ENCODE data around the gene DEPDC5. TPM values are rescaled to one million over a fixed set of nuclear protein-coding genes. Genes with fewer than 3 reads are reported as not detected.

The DEPDC5 gene
- total RNA-seq, 1 donor from 2014 or later, result 30.5 TPM

DNA sequence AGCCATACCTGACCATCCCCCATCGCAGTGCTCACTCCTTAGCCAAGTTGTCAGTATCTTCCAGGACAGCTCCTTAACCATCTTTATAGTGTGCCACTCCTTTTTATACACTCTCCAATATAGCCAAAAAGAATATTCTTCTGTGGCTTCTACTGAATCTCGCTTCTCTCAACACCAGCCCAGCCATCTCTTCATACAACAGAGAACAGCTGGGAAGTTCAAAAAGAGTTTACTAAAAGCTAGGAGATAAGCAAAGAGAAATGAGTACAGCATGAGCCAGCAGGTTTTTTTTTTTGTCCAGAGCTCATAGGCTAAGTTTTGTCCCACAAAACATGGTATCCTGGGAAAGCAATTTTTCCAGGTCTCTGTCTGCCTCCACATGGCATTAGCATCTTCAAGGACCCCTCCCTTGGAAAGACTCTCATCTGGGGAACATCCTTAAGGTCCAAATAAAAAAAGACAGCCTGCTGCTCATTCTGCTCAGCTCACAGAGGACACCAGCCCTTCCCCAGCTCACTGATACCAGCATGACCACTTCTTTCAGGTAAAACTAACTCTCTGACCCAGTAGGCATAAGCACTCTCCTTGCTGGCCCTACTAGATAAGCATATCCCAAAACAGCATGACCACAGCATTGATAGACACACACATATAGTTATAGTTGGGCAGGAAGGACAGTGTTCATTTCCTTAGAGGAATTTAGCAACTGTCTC lies 141.7 kb downstream of the DEPDC5 start:
- no peak for DNase-seq (ENCODE audit: low spot score)

DNA sequence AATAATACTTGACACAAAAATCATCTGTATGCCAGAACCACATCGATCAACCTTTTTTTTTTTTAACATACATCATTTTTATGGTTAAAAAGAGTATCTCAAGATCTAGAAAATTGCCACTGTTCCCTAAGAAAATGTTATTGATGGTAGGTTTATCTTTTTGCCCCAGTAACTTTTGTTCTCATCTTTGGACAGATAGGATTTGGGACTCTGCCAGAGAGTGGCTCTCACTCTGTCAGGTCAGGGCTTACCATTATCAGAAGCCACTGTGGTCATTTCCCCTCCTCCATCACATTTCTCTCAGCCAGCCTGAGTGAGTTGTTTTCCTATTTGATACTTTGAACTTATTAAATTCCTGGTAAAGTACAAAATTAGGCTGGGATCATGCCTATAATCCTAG lies 142.7 kb downstream of the DEPDC5 start:
- DNase-seq (ENCODE audit: low spot score), result no peak

DNA sequence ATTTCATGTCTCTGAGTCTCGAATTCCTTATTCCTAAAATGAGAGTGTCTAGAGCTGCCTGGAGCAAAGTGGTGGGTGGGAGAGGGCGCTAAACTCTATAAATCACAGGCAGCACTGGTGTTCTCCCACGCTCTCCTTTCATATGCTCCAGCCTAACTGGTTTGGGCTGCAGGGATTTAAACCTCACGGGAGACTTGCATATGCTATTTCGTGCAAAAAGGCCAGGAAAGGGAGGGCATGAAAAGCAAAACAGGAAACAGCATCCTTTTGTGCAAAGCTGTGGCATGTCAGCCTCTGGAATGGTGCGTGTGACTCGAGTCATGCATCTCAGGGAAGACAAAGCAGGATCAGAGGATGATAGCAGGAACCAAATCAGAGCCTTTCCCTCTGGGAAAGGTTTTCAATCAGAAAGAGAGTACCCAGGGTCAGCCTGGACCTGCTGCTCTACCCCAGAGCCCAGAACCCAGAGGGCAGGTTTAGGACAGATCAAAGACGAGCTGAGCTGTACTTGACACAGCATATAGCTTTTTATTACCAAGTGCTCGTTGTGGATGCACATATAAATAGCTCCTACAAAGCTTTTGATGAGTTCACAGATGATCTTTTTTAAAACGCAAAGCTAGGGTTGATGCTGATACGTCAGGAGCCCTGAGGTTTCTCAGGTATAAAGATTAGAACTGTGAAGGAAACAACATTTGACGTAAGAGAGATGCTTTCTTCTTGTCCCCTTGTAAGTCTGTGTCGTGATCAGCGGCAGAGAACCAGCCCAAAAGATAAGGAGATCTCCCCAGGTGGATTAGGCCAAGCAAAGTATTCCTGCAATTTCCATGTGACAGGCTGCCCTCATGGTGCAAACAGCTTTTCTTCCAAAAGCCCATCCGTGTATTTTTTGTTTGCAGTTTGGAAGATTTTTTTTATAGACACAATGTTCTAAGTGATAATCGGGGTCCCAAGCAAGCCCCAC lies 144.3 kb downstream of the DEPDC5 start:
- DNase-seq (ENCODE audit: low spot score), result no peak

DNA sequence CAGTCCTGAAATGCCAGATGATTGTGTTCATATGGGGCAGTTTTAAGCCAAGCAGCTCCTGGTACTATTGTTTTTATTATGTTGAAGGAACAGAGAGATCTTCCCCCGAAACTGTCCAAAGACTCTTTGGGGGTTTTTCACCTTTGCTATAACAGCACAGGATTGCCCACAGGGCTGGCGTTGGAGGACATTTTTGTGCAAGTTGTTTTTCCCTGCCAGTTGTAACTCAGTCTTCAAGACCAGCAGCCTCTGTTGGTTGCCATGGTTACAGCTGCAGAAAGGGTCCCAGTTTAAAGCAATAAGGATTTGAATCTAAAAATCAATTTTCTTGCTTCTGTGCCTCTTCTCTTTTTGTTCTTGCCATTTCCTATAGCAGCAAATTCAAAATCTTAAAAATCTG lies 145.1 kb downstream of the DEPDC5 start:
- no peak for DNase-seq (ENCODE audit: low spot score)

DNA sequence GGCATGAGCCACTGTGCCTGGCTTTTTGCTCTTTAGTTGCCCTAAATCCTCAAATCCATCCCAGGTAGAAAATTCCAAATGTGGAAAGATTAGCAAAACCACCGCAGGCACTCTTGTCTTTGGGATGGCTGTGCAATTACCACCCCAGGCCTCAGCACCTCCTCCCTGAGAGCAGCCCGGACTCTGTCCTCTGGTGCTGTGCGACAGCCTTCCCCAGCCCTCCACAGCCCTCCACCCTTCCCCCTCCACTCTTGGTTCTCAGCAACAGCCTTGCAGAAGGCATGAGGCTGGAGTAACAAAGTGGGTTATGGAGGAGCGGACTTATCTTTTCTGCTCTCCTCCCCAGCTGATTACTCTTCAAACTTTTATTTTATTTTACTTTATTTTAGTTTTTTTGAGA lies 145.8 kb downstream of the DEPDC5 start:
- no peak for DNase-seq (ENCODE audit: low spot score)

DNA sequence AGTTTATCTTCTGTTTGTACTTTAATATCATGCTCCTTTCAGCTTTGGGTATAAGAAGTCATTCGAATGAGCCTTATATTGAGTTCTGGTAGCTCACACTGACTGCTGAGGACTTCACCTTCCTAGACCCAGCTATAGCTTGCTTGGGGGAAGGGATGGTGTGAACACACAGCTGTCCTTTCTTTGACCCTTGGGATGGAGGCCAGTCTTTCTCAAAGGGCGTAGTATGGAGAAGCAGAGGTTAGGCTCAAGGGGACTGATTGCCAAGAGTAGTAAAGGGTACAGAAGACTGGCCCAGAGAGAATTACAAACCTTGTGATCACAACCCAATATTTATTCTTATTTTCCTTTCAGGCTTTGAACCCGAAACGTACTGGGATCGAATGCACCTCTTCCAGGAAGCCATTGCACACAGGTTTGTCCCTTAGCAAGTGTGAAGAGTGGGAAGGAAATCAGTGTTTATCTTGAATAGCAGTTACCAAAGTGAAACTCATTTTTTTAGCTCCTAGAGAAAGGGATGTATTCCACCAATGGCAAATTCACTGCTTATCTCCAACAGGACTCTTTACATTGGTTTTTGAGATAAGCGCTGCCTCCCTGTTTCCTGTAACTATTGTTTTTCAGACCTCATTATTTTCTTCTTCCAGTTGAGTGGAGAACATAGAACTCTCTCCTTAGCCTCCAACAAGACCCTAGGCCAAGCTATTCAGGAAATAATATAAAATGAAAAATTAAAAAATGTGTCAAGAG lies 147.7 kb downstream of the DEPDC5 start:
- DNase-seq (ENCODE audit: low spot score), result no peak

DNA sequence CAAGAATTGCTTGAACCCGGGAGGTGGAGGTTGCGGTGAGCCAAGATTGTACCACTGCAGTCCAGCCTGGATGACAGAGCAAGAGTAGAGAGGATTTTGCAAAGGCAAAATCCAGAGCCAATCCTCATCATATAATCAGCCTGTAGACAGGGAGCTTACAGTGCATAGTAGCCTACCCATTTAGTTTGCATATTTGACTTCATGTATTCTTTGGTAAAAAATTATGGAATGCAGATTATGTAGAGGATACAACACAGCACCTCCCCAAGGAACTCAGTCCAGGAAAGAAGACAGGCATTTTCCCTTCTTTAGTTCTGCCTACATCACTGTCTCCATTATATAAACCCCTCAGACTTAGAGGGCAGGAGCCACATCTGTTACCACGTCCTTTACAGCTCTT lies 150.8 kb downstream of the DEPDC5 start:
- DNase-seq (ENCODE audit: low spot score), result no peak

DNA sequence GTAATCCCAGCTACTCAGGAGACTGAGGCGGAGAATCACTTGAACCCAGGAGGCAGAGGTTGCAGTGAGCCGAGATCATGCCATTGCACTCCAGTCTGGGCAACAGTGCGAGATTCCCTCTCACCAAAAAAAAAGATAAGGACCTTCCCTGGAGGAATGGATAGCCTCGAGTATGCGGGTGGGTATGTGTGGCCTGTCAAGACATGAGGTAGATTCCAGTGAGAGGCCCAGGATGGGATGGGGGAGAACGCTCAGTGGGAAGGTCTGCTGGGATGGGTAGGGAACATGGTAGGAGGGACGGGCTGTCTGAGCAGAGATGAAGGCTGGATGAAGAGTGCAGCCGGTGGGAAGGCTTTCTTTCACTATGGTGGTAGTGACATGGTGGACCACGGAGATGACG lies 151.5 kb downstream of the DEPDC5 start:
- DNase-seq (ENCODE audit: low spot score), result no peak

DNA sequence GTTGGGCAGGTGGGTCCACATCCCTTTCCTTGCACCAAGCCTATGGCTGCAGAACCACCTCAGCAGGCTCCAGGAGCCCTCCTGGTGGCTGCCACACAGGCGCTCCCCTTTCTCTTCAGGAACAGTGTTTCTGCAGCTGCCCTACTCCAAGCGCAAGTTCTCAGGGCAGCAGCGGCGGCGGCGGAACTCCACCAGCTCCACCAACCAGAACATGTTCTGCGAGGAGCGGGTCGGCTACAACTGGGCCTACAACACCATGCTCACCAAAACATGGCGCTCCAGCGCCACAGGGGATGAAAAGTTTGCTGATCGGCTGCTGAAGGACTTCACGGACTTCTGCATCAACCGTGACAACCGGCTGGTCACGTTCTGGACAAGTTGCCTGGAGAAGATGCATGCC lies 152.3 kb downstream of the DEPDC5 start:
- DNase-seq (ENCODE audit: low spot score), result no peak

DNA sequence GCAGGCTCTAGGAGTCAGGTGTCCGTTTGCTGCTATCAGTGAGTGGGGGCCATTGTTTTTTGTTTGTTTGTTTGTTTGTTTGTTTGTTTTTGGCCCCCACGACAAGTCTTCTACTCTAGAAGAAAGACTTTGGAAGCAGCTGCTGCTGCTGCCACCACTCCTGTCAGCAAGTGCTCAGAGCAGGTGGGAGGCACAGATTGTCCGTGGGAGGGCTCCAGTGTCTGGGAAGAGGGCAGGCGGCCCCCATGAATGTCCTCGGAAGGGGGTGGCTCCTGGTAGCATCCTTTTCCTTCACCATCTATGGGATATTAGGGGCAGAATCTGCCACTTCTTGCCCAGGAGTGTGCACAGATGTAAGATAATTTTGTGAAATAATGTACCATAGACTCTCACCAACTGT lies 152.8 kb downstream of the DEPDC5 start:
- DNase-seq (ENCODE audit: low spot score), result no peak

DNA sequence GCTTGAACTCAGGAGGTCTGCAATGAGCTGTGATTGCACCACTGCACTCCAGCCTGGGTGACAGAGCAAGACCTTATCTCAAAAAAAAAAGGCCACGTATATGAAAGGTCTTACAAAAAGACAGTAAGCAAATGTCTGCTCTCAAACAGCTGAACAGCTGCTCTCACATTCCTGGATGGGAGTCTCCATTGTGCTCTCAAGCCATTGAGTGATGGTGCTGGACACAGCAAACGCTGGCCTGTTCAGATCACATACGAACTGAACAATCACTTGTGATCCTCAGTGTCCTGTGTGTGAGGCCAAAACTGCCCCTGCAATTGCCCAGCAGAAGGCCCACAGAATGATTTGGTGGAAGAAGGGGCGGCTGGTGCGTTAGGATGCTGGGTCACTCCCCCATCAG lies 156.2 kb downstream of the DEPDC5 start:
- DNase-seq (ENCODE audit: low spot score), result no peak

DNA sequence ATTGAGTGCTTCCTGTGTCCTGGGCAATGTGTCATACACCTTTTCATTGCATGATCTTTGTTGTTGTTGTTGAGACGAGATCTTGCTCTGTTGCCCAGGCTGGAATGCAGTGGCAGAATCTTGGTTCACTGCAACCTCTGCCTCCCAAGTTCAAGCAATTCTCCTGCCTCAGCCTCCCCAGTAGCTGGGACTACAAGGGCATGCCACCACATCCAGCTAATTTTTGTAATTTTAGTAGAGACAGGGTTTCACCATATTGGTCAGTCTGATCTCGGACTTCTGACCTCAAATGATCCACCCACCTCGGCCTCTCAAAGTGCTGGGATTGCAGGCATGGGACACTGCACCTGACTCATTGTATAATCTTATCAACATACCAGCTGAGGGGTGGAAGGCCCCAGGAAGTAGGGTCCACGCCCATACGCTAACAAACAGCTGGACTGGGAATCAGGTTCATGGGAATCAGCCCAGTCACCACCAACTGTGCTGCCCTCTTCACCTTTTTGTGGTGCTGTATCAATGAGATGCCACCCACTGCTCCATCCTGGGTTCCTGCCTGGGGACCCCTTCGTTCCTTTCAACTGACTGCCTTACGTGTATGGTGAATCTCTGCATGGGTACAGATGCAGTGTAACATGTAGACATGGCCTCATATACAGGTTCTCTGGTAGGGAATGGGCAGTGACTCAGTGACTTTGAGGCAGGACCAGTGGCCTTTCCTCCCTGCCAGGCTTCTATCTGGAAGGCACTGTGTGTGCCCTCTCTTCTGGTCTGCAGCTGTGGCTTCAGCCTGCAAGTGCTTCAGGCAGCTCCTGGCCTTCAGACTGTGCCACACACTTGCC lies 158.0 kb downstream of the DEPDC5 start:
- no peak for DNase-seq (ENCODE audit: low spot score)

DNA sequence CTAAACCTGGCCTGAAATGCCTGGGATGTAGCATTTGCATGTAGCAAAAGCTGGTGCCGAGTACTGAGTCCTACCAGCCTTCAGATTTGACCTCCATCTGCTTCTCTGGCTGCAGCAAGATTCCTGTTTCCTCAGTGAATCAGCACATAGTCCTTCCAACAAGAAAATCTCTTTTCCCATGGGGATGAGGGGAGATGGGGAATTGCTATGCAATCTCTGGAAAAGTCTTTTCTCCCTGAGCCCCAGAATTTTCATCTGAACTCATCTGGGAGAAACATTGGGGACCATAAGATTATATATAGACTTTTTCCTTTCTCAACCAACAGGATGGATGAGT lies 158.6 kb downstream of the DEPDC5 start:
- DNase-seq (ENCODE audit: low spot score), result no peak

DNA sequence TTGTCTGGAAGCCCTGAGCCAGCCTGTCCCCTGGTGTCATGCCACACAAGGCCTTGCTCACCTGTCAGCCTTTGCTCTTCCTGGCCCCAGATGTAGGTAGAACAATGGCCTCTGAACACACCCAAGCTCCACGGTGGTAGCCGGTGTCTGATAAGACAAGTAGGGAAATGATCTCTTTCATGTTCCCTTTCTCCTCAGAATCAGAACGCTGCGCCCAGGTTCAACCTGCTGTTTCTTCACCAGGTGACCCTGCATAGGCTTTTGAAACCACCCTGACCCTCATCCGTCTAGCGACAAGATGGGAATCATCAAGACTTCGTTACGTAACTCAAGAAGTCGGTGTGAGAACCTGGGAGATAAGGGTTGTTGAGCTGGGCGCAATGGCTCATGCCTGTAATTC lies 161.8 kb downstream of the DEPDC5 start:
- peak; percentile 22 for DNase-seq (ENCODE audit: low spot score)

DNA sequence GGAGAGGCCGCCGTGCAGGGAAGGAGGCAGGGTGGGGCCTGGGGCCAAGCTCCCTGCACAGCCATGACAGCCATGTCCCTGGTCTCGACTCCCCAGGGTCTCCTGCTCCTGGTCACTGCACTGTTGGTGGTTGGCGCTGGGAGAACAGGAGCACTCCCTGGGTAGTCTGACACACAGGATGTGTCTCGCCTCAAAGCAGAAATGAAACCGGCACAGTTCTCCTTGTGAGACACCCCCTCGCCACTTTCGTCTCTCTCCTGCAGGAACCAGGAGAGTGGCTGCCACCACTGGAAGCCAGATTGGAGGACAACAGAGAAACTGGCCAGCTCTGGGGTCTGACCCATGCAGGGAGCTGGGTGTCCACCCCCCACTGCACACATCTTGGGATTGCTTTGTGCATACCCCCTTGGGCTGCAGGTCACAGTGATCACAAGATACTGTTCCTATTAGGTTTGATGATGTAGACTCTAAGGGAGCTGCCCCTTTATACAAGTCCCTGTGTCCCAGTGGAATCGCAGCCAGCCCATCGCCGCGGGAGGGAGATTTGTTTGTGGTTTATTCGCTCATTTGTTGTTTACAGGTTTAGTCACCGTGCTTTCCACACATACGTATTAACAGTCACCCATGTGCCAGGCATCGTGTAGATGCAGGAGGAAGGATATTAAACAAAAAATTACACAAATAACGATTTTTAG lies 163.6 kb downstream of the DEPDC5 start:
- DNase-seq (ENCODE audit: low spot score), result no peak

DNA sequence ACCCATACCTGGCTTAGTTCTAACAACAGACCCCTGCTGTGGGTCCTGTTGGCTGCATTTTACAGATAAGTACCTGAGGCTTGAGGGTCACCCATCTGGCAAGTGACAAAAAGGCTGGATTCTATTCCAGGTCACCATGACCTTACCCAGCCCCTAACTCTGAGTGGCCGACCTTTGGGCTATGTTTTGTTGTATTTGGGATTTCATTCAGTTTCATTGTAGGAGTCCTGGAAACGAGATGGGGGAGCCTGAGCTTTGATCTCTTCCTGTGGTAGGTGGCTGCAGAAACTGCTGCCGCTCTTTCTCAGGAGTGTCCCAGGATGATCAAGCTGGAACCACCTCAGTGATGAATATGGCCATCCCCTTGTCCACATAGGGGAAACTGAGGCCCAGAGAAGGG lies 165.9 kb downstream of the DEPDC5 start:
- no peak for DNase-seq (ENCODE audit: low spot score)

DNA sequence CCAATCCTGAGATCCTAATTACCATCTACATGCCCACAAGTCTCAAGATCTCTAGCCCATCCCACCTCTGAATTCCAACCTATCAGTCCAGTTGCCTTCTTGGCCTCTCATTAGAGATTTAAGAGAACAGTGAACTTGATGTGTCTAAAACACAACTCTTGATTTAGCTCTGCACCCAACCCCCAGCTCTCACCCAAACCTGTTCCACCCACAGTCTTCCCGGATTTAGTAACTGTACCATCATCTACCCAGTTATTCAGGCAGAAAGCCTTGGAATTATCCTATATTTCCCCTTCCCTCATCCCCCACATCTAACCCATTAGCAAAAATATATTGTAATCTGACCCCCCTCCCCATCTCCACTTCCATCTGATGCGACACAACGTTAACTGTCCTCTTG lies 166.5 kb downstream of the DEPDC5 start:
- DNase-seq (ENCODE audit: low spot score), result no peak

DNA sequence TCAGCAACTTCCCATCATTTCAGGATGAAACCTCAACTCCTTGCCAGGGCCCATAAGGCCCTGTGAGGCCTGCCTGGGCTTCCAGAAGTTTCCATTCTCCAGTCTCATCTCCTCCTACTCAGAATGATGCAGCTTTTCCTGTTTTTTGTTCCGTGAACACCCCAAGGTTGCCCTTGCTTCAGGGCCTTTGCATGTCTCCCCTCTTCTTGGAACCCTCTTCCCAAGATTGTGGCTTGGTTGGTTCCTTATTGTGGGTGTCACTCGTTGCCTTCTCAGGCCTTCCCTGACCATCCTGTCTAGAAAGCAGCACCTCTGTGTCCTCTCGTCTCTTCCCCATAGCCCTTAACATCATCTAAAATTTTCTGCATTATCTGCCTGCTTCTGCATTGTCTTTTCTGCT lies 167.3 kb downstream of the DEPDC5 start:
- no peak for DNase-seq (ENCODE audit: low spot score)

DNA sequence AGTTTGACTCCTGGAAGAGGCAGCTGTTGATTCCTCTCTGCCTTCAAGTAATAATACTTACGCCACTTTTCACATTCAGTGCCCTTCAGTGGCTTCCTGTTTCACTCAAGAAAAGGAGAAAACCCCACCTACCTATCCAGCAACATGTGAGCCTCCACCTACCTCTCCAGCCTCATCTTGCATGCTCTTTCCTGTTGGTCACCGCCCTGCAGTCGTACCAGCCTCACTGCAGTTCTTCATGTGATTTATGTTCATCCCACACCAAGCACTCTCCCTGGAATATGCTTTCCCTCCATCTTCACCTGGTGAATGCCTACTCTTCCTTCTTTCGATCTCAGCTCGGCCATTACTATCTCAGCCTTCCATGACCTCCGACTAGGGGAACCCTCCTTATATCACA lies 168.7 kb downstream of the DEPDC5 start:
- no peak for DNase-seq (ENCODE audit: low spot score)

DNA sequence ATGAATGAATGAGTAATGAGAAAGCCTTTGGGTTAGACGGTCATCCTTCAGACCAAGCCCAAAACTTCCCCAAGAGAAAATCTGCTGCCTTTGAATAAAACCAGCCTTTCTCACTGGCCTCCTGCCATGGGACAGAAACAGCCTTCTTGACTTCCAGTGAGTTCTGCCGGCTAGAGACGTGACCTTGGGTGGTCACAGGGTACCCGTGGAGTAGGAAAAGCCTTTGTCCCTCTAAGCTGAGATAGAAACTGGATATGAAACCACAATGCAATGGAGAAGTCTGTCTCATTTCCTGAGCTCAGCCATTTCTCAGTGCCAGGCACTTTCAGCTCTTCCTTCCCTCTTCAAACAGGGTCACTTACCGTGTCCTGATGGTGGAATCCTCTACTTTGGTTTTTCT lies 169.3 kb downstream of the DEPDC5 start:
- peak; percentile 65 for DNase-seq (ENCODE audit: low spot score)

DNA sequence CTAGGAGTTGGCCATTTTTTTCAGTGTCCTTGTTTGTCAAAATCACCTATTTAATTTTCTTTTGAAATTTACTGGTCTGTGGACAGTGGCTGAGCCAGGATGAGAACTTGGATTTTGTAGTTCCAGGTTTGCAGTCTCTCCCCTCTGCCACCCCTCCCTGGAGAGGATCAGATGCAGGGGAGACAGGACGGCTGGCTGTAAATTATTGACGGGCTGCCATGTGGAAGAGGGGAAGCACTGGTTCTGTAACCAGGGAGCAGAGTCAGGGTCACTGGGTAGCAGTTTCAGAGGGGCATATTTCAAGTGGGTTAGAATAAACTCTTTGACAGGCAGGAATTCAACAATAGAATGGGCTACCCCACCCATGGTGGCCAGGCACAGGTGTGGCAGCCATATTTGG lies 169.9 kb downstream of the DEPDC5 start:
- DNase-seq (ENCODE audit: low spot score), result no peak

All from mucosa of gallbladder (tissue), 1 donor.